HG03039 (cell line): Measurements from ENCODE around the gene TMEM87B.
"Not testable (repeated sequence)": the region's sequence is repeated elsewhere in the genome, so short reads cannot be mapped to it uniquely, and the experiment has no call there.

Experiments
- ATAC-seq: cut with Tn5 transposase; IDR thresholded peaks from one replicate; pipeline ENCODE4 v1.9.1; 2021; ENCODE audit warnings: mild to moderate bottlenecking, moderate library complexity; ENCODE audit not compliant: unreplicated experiment

TMEM87B gene

GRCh38 chr2:112113354-112113753 lies 58.3 kb downstream of the TMEM87B start:
- ATAC-seq = not testable (repeated sequence)

GRCh38 chr2:112118148-112118547 lies 63.1 kb downstream of the TMEM87B start:
- ATAC-seq = no peak

- ATAC-seq = no peak
These were observed 66.7 kb downstream of the TMEM87B start for GRCh38 chr2:112121682-112122254.

DNA sequence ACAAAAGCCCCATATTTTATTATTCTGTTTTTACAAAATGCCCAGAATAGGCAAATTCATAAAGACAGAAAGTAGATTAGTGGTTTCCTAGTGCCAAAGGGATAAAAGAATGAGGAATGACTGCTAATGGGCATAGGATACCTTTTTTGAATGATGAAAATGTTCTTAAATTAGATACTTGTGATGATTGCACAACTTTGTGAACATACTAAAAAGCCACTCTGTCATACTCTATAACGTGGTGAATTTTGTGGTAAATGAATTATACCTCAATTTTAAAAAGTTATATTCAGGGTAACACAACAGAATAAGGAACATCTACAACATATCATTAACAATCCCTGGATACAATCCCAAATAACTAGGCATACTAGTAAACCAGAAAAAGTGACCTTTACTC lies 74.0 kb downstream of the TMEM87B start:
- ATAC-seq = no peak

DNA sequence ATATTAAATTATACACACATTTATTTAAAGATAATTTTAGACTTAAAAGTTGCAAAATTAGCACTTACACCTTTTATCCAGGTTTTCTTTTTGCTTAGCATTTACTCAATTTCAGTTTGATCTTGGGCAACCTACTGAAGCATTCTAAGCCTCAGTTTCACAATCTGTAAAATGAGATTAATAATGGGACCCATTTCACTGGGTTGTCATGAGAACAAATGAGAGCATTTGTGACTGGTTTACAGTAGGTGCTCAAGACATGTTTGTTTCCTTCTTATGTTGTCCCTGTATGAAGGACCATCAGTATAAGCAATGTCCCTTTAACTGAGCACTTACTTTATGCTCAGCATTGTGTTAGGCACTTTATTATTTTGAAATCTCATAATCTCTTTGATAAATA lies 78.3 kb downstream of the TMEM87B start:
- no peak for ATAC-seq

GRCh38 chr2:112134120-112134519 lies 79.1 kb downstream of the TMEM87B start:
- no peak for ATAC-seq

GRCh38 chr2:112136096-112136495 lies 81.0 kb downstream of the TMEM87B start:
- no peak for ATAC-seq

DNA sequence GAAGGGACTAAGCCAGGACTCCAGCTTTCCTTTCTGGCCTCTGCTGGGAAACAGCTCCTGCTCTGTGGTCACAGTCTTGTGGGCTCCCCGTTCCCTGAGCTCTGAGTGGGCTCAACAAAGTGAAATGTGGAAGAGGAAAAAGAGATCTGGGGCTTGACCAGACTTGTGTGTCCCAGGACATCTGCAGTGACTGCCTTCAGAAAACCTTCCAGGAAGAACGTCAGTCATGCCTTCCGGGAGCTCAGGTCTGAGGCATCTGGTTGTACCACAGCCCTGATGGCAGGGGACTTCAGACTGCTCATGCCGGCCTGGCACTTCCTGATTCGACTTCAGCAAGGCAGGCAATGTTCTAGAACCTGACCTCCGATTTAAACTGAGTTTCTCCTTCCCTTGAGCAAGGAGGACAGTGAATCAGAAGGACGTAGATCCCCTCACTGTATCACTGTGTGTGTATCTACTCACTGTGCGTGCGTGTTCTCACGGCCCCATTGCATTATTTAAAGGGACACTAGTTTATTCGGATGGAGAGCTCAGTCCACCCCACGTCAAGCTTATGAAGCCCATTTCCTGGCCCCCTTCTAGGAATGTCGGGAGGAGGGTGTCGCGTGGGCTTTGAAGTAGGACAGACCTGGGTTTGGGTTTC lies 82.6 kb downstream of the TMEM87B start:
- no peak for ATAC-seq

GRCh38 chr2:112138159-112139032 lies 83.3 kb downstream of the TMEM87B start, which contains the start of gene FBLN7:
FBLN7 (plus strand) TSS chr2:112138385; CDS start chr2:112138656, 271 bp downstream.
- no peak for ATAC-seq

- ATAC-seq = not testable (repeated sequence)
These were observed 84.1 kb downstream of the TMEM87B start for GRCh38 chr2:112139033-112139614.

- ATAC-seq = not testable (repeated sequence)
These were observed 84.7 kb downstream of the TMEM87B start for GRCh38 chr2:112139661-112140204.

DNA sequence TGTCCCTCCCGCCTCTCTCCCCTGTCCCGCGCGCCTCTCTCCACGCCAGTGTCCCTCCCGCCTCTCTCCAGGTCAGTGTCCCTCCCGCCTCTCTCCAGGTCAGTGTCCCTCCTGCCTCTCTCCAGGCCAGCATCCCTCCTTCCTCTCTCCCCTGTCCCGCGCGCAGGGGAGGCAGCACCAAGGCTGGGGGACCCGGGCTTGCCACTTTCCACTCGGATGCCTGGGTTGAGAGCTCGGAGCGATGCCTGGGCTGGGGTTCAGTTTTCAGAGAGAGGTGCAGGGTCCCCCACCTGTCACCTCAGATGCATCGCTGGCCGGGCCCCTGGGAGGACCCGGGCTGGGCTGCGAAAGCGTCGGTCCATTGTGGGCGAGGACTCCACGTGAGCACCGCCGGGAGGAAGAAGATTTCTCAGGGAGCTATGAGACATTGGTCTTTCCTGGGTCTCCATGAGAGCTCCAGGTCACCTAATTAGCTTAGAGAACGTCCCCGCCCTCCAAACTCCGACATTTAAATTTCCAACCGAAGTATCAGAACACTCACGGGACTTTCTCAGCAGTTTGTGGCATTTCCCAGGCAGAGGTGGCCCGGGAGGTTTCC lies 85.2 kb downstream of the TMEM87B start:
- no peak for ATAC-seq

DNA sequence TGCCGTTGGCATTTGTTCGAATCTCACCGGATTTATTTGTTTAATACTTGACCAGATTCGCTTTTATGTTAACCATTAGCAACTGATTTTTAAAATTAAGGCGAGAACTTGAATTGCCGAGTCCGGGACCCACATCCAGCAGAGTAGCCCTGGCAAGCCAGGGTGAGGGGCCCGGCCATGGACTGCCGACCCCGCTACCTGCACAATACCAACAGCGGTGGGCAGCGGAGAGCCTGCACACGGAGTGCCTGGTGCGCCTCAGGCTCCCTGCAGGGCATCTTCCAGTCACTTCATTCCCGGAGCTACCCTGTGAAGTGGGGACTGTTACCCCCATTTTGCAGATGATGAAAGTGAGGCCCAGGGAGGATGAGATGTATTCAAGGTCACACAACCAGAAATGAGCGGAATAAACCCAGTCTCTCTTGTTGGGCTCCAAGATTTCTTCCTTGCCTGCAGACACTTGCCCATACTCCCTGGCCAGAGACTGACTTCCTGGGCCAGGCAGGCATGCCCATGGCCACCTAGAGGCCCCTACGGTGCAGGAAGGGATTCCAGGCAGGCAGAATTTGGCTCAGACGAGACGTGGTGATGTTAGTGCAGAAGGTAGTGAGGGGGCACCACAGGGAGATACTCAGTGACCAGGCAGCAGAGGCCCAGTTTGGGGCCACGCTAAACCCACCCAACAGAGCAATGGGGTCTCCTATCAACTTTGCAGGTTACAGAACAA lies 86.0 kb downstream of the TMEM87B start:
- ATAC-seq = no peak

GRCh38 chr2:112141626-112142007 lies 86.5 kb downstream of the TMEM87B start:
- no peak for ATAC-seq

DNA sequence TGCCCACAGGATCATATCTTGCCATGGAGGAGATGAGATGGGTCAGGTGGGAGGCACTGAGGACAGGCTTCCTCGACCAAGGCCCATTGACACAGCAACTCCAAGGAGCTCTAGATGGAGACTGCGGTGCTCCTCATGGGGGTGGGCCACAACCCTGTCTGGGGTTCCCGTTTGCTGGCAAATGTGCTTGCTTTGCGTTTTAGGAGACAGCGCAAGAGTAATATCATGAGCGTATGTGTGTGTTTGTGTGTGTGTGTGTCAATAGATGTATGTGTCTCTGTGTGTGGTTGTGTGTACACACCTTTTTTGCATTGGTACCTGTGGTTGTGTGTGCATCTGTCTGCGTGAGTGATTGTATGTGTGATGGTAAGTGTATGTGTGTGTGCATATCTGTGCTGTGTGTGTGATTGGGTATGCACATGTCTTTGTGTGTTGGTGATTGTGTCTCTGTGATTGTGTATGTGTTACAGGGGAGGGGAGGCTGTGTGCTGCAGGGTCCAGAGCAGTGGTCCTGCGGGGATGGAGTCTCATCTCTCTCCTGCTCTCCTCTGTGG lies 87.5 kb downstream of the TMEM87B start:
- ATAC-seq = no peak

DNA sequence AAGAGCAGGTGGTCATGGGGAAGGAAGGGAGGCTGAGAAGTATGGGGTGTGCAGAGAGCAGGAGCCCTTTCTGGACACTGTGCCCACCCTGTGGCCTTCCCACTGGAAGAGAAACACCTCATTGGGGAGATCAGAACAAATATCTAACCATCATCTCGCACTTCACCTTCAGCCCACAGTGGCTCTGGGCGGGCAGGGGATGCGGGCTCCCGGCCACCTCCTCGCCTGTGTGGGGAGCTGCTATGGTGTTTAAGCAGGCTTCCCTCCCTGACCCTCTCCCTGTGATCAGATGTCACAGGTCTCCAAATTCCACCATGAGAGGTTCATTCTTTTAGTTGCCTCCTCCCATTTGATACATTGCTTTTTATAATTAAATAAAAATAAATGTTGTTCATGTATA lies 88.1 kb downstream of the TMEM87B start:
- no peak for ATAC-seq

DNA sequence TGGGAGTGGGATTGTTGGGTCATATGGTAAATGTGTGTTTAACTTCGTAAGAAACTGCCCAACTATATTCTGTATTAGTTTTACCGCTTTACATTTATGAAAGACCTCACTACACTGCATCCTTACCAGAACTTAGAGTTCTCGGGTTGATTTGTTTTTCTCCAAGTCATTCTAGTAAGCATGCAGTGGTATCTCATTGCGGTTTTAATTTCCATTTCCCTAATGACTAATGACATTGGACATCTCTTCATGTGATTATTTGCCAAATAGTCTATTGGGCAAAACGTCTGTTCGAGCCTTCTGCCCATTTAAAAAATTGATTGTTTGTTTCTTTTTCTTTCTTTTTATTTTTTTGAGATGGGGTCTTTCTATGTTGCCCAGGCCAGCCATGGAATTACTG lies 89.9 kb downstream of the TMEM87B start:
- no peak for ATAC-seq

DNA sequence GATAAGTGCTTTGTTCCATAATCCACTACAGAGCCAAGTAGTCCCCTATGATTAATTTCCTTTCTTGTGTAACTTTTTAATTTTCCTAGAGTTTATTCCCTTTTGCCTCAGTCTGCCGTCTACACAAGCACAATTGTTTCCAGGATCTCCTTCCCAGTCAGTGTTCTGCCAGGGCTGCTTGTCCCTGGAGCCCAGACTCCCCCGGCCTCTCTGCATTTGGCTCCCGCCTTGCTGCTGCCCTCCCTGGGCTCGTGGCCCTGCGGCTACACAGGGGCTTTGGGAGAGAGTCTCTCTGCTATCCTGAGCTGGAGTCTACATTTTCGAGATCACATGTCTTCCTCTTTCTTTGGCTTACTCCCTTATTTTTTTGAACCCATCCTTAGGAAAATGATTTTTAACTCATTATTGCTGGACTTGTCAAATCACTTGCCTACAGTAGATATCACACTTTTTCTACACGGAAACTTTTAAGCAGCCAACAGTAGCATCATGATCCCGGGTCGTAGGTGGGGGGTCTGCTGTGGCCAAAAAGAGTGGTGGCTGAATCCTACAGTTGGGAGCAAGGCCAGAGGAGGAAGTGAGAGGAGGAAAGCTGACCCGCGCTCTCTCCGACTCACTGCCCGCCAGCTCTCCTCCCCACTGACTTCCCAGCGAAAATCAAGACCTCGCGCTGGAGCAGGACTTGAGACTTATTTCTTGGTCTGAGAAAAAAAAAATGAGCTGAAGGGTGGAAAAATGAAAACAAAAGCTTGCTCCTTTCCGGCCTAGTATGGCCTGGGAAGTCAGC lies 92.5 kb downstream of the TMEM87B start:
- ATAC-seq = no peak

DNA sequence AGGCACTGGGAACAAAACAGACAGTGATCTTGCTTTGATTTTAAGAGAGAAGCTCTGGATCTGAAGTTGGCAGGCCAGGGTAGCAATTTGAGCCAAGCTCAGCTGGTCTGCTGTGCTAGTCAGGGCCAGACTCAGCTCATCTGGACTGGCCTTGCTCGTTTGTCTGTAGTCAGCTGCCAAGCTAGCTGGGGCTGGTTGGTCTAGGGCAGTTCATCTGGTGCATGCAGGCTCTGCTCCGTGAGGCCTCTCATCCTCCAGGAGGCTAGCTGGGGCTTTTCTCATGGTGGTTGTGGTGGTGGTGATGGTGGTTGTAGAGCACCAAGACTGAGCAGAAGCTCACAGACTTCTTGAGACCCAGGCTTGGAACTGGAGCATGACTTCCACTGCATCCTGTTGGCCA lies 93.4 kb downstream of the TMEM87B start:
- no peak for ATAC-seq
